ENCODE data around the gene GNAO1.

The GNAO1 gene

DNA sequence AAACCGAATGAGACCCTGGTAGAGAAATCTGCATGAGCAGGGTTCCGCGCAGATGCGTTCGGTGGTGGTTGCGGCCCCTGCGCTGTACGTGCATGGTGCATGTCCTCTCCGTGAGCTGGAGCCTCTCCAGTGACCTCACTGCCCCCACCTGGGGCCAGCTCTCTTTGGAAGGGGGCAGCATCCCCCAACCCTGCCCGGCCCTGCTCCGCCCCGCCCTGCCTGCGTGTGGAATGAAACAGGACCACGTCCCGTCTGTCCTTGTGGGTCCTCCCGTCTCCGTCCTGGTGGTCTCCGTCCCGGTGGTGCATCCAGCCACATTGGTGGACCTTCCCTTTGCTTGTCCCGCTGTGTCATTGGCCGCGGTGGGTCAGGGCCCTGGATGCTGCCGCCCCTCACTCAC, 149.1 kb downstream of the GNAO1 start:
- ChIA-PET CTCF (interaction anchor here (1.2 to 5.4 kb wide), 4 partner anchors 8 to 21 kb away, joined by 3 to 23 read pairs (median 6); no protein-coding TSS in a partner anchor), POLR2A (no interaction called here)
- DNase-seq (ENCODE audit: extremely low spot score): no peak
- TF ChIP-seq, protein P1, sequence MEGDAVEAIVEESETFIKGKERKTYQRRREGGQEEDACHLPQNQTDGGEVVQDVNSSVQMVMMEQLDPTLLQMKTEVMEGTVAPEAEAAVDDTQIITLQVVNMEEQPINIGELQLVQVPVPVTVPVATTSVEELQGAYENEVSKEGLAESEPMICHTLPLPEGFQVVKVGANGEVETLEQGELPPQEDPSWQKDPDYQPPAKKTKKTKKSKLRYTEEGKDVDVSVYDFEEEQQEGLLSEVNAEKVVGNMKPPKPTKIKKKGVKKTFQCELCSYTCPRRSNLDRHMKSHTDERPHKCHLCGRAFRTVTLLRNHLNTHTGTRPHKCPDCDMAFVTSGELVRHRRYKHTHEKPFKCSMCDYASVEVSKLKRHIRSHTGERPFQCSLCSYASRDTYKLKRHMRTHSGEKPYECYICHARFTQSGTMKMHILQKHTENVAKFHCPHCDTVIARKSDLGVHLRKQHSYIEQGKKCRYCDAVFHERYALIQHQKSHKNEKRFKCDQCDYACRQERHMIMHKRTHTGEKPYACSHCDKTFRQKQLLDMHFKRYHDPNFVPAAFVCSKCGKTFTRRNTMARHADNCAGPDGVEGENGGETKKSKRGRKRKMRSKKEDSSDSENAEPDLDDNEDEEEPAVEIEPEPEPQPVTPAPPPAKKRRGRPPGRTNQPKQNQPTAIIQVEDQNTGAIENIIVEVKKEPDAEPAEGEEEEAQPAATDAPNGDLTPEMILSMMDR (IDR thresholded peaks at IDR 0.05; ENCODE audit: control extremely low read depth, extremely low read depth, low read depth, missing control alignments): no peak

GRCh38 chr16:56340864-56341365, 149.6 kb downstream of the GNAO1 start:
- ChIA-PET CTCF (interaction anchor here (1.2 to 5.4 kb wide), 5 partner anchors 9 to 22 kb away, joined by 3 to 23 read pairs (median 7); no protein-coding TSS in a partner anchor), POLR2A (no interaction called here)

GRCh38 chr16:56341656-56342399, 150.5 kb downstream of the GNAO1 start:
- CTCF ChIA-PET: interaction anchor here (1.1 to 5.4 kb wide), 6 partner anchors 10 to 23 kb away, joined by 3 to 23 read pairs (median 5); no protein-coding TSS in a partner anchor
- POLR2A ChIA-PET: no interaction called here

More at GRCh38 chr16:56340864-56341365, 149.6 kb downstream of the GNAO1 start:
- TF ChIP-seq, protein P1 (IDR thresholded peaks at IDR 0.05; ENCODE audit: control extremely low read depth, extremely low read depth, low read depth, missing control alignments): no peak
- DNase-seq (ENCODE audit: extremely low spot score): no peak

DNA sequence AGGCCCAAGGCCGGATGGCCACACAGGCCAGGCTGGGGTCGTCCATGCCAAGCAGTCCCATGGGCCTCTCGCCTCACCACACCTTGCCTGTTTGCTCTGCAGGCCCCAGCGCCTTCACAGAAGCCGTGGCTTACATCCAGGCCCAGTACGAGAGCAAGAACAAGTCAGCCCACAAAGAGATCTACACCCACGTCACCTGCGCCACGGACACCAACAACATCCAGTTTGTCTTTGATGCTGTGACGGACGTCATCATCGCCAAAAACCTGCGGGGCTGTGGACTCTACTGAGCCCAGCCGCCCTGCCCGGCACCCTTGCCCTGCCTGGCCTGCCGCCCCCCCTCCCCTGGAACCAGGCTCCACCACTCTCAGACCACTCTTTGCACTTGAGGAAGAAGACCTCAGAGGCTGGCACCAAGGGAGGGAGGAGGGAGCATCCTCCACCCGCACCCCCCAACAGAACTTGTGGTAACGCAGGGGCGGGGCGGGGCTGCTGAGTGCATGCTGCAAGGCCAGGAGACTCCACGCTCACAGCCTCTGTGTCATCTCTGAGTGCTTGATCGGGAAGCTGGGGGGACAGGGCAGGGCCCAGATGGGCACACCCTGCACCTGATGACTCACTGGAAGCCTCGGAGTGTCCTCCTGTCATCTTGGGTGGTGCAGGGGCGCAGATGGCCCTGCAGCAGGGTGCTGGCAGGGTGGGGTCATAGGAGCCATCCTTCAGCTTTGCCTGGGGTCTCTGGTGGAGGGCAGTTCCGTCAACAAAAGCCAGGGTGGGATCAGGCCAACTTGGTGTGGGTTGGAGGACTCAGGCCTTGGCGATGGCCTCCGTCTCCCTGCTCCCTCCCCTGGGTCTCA, 152.6 kb downstream of the GNAO1 start:
- ChIA-PET CTCF (interaction anchor here (5.4 kb wide), 1 partner anchor 25 kb away, joined by 23 read pairs; no protein-coding TSS in a partner anchor), POLR2A (no interaction called here)
- TF ChIP-seq, protein P1 (IDR thresholded peaks at IDR 0.05; ENCODE audit: control extremely low read depth, extremely low read depth, low read depth, missing control alignments): no peak
- DNase-seq (ENCODE audit: extremely low spot score): no peak

More at GRCh38 chr16:56341656-56342399, 150.5 kb downstream of the GNAO1 start:
- TF ChIP-seq, protein P1 (IDR thresholded peaks at IDR 0.05; ENCODE audit: control extremely low read depth, extremely low read depth, low read depth, missing control alignments): no peak
- no peak for DNase-seq (ENCODE audit: extremely low spot score)

- TF ChIP-seq, protein P1 (IDR thresholded peaks at IDR 0.05; ENCODE audit: control extremely low read depth, extremely low read depth, low read depth, missing control alignments): no peak
- DNase-seq (ENCODE audit: extremely low spot score): no peak
- ChIA-PET CTCF (interaction anchor here (1.0 kb wide), 1 partner anchor 12 kb away, joined by 3 read pairs; no protein-coding TSS in a partner anchor), POLR2A (no interaction called here)
Measured at GRCh38 chr16:56344518-56345405, 153.5 kb downstream of the GNAO1 start.
